CD4-positive, alpha-beta T cell treated with Interleukin-17A for 1 hour (primary cell): ENCODE results near the gene SPDYE2.
A peak's percentile ranks its signal among the peaks of the same experiment; 100 is the strongest.
"Not testable (repeated sequence)": the region's sequence is repeated elsewhere in the genome, so short reads cannot be mapped to it uniquely, and the experiment has no call there.

Source experiments
- DNase-seq: peaks from one replicate; pipeline ENCODE4 v3.0.0-alpha.2; 2020

The SPDYE2 gene, protein sequence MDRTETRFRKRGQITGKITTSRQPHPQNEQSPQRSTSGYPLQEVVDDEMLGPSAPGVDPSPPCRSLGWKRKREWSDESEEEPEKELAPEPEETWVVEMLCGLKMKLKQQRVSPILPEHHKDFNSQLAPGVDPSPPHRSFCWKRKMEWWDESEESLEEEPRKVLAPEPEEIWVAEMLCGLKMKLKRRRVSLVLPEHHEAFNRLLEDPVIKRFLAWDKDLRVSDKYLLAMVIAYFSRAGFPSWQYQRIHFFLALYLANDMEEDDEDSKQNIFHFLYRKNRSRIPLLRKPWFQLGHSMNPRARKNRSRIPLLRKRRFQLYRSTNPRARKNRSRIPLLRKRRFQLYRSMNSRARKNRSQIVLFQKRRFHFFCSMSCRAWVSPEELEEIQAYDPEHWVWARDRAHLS

DNA sequence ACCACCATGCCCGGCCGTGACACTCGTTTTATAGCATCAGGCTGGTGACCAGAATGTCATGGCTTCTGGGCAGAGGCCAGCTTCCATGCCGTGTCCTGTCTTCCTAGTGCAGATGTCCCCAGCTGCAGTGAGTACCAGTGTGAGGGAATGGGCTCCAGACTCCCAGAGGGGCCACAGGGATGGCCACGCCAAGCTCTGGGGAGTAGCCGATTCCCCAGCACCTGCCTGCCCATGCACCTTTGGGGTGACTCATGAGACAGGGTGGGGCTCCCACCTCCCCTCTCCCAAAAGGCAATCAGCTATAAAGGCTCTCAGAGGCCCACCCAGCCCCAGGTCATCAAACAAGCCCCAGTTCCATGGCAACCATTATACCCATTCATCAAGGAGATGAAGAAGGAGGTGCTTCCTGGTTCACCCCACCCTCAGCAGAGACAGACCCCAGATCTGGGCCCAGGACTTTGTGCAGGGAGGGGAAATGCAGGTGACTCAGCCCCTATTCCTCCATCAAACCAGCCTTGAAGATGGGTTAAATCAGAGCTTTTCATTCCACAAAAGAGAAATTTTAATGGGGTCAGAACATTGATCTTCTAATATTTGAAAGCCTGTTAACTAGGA, at the start of gene SPDYE2:
SPDYE2 (plus strand) TSS at position 419 of the 615 bp plus-strand sequence. CDS start 2,030 bp downstream, outside the sequence.
- not testable (repeated sequence) for DNase-seq

GRCh38 chr7:102503141-102503540, 47.9 kb upstream of the SPDYE2 start:
- not testable (repeated sequence) for DNase-seq

DNA sequence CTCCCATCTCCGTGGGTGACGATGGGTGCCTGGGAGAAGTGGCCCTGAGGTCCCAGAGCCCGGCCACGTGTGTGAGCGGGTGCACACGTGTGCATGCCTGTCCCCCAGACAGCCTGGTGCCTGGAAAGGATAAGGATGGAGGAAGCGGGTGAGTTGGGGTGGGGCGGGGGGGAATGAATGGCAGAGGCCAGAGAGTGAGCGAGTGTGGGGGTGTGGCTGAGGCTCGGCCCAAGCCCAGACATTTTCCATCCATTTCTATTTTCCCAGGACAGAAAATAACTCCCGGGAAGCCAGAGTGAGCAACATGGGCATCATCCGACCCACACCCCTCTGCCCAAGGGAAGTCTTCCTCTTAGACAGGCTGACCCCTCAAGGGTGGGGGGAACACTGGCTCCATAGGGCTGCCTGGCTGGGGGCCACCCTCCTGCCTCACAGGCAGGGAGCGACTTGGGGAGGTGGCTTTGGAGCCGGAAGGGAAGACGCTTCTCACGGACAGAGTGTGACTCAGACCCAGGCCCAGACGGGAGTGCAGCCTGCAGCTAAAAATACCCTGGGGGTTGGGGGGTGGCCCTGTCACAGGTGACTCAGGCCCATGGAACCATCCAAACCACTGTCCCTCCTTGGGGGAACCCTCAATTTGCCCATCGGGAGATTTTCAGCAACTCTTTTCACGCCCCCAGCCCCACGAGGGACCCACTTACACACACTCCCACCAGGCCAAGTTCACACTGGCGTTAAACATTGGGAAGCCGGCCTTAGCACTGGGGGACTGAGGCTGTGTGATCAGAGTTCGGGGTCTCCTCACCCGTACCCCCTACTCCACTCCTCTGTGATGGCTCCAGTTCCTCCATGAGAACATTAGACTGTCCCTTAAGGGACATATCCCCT, 45.5 kb upstream of the SPDYE2 start:
- DNase-seq, result not testable (repeated sequence)

DNA sequence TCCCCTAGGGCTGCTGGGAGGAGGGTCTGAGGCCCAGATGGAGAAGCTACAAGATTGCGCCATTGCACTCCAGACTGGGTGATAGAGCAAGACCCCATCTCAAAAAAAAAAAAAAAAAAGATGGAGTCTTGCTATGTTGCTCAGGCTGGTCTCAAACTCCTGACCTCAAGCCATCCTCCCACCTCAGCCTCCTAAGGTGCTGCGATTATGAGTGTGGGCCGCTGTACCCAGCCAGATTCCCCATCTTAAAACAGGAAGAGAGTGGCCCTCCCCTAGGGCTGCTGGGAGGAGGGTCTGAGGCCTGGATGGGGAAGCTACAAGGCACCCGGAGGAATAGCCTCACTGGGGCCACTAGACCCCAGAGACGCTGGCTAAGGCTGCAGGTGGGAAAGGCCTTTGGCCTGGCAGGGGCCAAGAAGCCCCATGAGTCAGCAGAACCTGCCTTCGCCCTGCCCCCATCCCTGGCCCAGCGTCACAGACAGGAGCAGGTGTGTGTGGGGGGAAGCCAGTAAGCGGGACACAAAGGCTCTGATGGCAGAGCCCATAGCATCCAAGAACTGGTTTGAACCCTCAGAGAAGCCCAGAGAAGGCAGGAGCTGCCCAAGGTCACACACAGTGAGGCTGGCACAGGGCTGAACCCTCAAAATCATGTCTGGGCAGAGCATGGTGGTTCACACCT, 43.5 kb upstream of the SPDYE2 start:
- not testable (repeated sequence) for DNase-seq

GRCh38 chr7:102510575-102510974, 40.5 kb upstream of the SPDYE2 start:
- DNase-seq, result not testable (repeated sequence)

DNA sequence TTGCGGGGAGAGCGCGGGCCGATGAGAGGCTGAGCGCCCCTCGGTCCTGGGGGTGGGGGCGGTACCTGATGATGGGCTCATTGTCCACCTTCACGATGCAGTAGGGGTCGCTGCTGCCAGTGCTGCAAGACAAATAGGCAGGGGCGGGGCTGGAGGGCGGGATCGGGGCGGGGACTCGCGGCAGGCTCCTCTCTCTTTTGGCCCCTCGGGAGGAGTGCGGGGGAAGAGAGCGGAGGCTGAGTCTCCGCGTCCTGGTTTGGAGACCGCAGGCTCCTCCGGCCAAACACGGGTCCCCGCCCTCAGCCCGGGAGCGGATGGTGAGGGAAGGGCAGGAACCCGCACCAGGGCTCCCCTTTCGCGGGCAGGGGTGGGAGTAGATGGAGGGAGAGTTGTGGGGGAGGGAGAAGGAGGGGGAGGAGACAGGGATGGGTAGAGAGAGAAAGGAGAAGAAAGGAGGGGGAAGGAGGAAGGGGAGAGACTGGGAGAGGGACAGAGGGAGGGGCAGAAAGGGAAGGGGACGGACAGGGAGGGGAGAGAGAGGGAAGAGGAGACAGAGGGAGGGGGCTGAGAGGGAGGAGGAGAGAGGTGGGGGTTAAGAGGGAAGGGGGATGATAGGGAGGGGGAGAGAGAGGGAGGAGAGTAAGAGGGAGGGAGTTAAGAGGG, 39.0 kb upstream of the SPDYE2 start:
- not testable (repeated sequence) for DNase-seq

- peak; percentile 47 for DNase-seq
Measured at GRCh38 chr7:102512642-102513221, 38.3 kb upstream of the SPDYE2 start.

DNA sequence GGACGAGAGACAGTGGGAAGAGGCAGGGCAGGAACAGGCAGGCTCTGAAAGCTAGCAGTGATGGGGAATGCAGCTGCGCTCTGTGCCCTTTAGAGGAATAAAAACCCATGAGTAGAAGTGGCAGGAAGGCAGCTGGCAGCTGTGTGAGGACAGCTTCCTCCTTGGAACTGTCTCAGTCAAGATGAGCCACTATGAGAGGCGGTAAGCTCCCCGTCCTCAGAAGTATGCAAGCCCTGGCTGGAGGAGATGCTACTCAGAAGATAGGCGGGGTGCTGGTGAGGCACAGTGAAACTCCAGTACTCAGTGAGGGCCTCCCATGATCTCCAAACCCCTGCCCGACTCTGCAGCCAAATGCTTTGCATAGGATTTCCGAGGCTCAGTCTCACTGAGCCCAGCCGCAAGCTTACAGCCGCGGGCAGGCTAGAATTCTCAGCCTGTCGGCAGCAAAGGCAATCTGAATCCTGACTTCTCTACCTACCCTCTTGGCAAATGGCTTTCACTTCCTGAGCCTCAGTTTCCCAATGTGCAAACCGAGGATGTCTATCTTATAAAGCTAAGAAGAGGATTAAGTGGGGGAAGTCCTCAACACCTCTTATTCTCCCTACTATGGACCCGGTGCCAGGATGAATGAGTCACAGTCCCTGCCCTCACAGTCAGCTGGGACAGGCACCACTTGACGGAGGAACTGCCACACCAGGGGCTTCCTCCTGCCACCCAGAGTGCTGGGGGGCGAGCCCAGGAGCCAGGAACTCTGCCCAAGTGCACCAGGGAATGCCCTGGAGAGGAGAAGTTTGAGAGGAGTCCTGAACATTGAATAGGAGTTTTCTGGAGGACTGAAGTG, 35.9 kb upstream of the SPDYE2 start:
- DNase-seq, result not testable (repeated sequence)

DNA sequence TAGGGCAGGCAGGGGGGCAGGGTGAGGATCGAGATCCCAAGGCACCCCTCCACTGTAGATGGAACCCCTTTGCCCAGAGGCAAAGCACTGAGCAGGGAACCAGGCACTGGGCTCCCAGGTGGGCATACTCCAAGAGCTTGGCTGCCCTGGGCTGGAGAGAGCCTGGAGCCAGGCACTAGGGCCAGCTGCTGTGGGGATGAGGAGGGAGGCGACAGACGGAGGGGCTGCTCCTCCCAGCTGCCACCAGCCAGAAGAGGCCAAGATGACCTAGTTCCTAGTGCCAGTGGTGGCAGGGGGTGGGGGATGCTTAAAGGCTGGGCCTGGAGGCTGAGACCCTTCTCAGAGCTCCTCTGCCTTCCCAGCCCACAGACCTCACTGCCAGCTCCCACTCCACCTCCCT, 35.1 kb upstream of the SPDYE2 start:
- DNase-seq, result not testable (repeated sequence)

GRCh38 chr7:102516951-102517350, 34.1 kb upstream of the SPDYE2 start:
- DNase-seq, result not testable (repeated sequence)

GRCh38 chr7:102517550-102518147, 33.4 kb upstream of the SPDYE2 start, which contains the start of gene RASA4B:
TSS of gene RASA4B (minus strand) at chr7:102517777. CDS start at chr7:102517710, 67 bp downstream.
- peak; percentile 39 for DNase-seq

- not testable (repeated sequence) for DNase-seq
Measured at GRCh38 chr7:102520797-102521196, 30.2 kb upstream of the SPDYE2 start.

GRCh38 chr7:102524803-102525202, 26.2 kb upstream of the SPDYE2 start:
- not testable (repeated sequence) for DNase-seq

GRCh38 chr7:102527182-102527581, 23.8 kb upstream of the SPDYE2 start:
- not testable (repeated sequence) for DNase-seq

DNA sequence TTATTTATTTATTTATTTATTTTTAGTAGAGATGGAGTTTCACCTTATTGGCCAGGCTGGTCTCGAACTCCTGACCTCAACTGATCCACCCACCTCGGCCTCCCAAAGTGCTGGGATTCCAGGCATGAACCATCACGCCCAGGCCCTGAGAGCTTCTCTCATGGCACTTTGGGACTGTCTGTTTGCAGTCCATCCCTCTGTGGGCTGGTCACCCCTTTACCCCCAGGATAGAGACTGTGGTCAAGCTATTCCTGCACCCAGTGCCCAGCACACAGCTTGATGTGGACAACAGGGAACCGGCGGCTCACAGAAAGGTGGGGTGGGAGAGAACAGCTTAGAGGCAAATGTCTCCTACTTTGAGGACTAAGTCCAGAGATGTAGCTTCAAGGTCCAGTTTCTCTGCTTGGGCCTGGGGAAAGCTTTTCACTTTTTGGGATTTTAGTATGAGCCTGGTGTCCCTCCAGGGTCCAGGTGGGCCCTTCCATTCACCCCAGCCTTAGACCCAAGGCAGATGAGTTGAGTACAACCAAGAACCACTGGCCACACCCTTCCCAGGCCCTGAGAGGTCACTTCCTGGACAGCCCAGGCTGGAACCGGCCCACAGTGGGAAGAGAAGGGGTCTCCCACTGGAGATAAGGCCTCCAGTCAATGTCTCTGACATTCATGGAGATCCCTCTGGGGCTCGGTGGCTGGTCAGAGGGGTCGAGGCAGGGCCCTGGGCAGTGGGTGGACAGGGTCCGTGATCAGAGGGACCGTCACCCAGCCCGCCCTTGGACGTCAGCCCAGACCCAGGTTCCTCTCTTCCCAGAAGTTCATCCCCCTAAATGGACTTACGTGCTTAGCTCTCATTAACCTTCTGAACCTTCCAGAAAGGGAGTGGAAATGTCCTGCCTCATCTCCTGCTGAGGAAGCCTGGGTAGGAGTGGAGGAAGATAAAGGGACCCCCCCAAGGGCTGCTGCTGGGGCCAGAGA, 22.9 kb upstream of the SPDYE2 start:
- DNase-seq, result not testable (repeated sequence)

- DNase-seq, result not testable (repeated sequence)
Measured at GRCh38 chr7:102531583-102531982, 19.4 kb upstream of the SPDYE2 start.

- not testable (repeated sequence) for DNase-seq
Measured at GRCh38 chr7:102532127-102532526, 18.9 kb upstream of the SPDYE2 start.

DNA sequence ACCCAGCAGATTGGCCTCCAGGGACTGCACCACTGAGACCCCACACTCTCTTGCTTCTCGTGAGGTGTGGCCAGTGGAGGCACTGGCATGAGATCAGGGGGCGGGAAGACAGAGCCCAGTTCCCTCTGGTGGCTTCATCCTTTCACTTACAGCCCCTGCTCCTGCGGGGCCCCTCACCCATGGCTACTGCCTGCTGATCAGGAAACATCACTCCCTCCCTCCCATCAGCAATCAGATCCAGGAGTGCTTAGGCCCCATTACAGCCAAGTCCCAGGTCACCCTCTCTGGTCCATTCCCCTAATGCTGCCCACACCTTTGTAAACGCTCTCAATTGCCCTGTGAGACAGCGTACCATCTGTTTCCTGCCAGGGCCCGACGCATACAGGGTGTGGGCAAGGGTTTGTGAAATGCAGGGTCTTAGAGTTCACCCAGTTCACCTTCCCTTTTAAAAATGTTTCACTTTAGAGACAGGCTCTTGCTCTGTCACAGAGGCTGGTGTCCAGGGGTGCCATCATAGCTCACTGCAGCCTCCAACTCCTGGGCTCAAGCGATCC, 15.9 kb upstream of the SPDYE2 start:
- not testable (repeated sequence) for DNase-seq
